Inflammatory macrophage (primary cell): ENCODE results near the gene BNC2.

Source experiments
- DNase-seq, 2 donors: peaks; one replicate each; pipeline ENCODE4 v3.0.0-alpha.2; 2020 to 2022

Gene BNC2

GRCh38 chr9:16817002-16817401, 53.5 kb downstream of the BNC2 start:
- DNase-seq, result no peak

GRCh38 chr9:16816011-16816410, 54.5 kb downstream of the BNC2 start:
- DNase-seq, result no peak

- no peak for DNase-seq
Measured at GRCh38 chr9:16815079-16815478, 55.4 kb downstream of the BNC2 start.

GRCh38 chr9:16813838-16814237, 56.6 kb downstream of the BNC2 start:
- no peak for DNase-seq

- no peak for DNase-seq
Measured at GRCh38 chr9:16811987-16812685, 58.3 kb downstream of the BNC2 start.

GRCh38 chr9:16809912-16810610, 60.4 kb downstream of the BNC2 start:
- no peak for DNase-seq

- no peak for DNase-seq
Measured at GRCh38 chr9:16806674-16807073, 63.8 kb downstream of the BNC2 start.

- DNase-seq, result no peak
Measured at GRCh38 chr9:16803648-16804047, 66.8 kb downstream of the BNC2 start.

GRCh38 chr9:16801871-16802466, 68.5 kb downstream of the BNC2 start:
- no peak for DNase-seq

GRCh38 chr9:16796304-16796825, 74.1 kb downstream of the BNC2 start:
- no peak for DNase-seq

GRCh38 chr9:16794871-16795639, 75.4 kb downstream of the BNC2 start:
- DNase-seq, result no peak

GRCh38 chr9:16794103-16794502, 76.4 kb downstream of the BNC2 start:
- DNase-seq, result no peak

GRCh38 chr9:16787724-16788123, 82.7 kb downstream of the BNC2 start:
- no peak for DNase-seq

GRCh38 chr9:16784002-16784401, 86.5 kb downstream of the BNC2 start:
- no peak for DNase-seq

GRCh38 chr9:16782490-16782889, 88.0 kb downstream of the BNC2 start:
- no peak for DNase-seq

GRCh38 chr9:16775330-16775729, 95.1 kb downstream of the BNC2 start:
- DNase-seq, result no peak

GRCh38 chr9:16773617-16774016, 96.9 kb downstream of the BNC2 start:
- no peak for DNase-seq

- no peak for DNase-seq
Measured at GRCh38 chr9:16773116-16773515, 97.4 kb downstream of the BNC2 start.

GRCh38 chr9:16771356-16771755, 99.1 kb downstream of the BNC2 start:
- no peak for DNase-seq

GRCh38 chr9:16769291-16769690, 101.2 kb downstream of the BNC2 start:
- no peak for DNase-seq

- DNase-seq, result no peak
Measured at GRCh38 chr9:16768816-16769215, 101.7 kb downstream of the BNC2 start.

GRCh38 chr9:16767366-16767765, 103.1 kb downstream of the BNC2 start:
- no peak for DNase-seq

- DNase-seq, result no peak
Measured at GRCh38 chr9:16763946-16764345, 106.5 kb downstream of the BNC2 start.
